Measurements from ENCODE around the gene STIMATE. TPM values are rescaled to one million over a fixed set of nuclear protein-coding genes. Genes with fewer than 3 reads are reported as not detected.

The STIMATE gene
- total and polyA plus RNA-seq, 8 donors, result 4.9 to 121 (median 14.0) TPM

- Histone ChIP-seq H3K4me3 (no peak overlapping the region), H3K4me1 (peaks cover 60 to 80% (median 74%) of the 10 kb centered on the region in 4 donors), H3K9me3 (no peaks in the 10 kb centered on the region), H3K27ac (peak overlapping the region in 4 of 5 donors; percentile 17 to 88 (median 78)), H3K36me3 (no peaks in the 10 kb centered on the region), H3K27me3 (no peaks in the 10 kb centered on the region)
- intact Hi-C loops (cut with DNase I; ENCODE audit: low total_unique reads), result no loop called here
- TF ChIP-seq POLR2A (IDR thresholded peaks at IDR 0.05) (no peak), CTCF (IDR thresholded peaks at IDR 0.05) (no peak), EP300 (IDR thresholded peaks at IDR 0.05) (no peak), POLR2AphosphoS5 (IDR thresholded peaks at IDR 0.05) (no peak)
- WGBS, 5 donors, result 63 to 72% (median 68%) methylated on average over 10 of the region's 10 CpGs
- DNase-seq, result no peak
Observed at GRCh38 chr3:52894756-52895155, 2.6 kb downstream of the STIMATE start.

- Histone ChIP-seq H3K36me3 (no peaks in the 10 kb centered on the region), H3K27me3 (no peaks in the 10 kb centered on the region), H3K27ac (peak overlapping the region; percentile 0 to 88 (median 71)), H3K4me1 (peaks cover 60 to 81% (median 74%) of the 10 kb centered on the region in 4 donors), H3K4me3 (no peak overlapping the region), H3K9me3 (no peaks in the 10 kb centered on the region)
- TF ChIP-seq EP300 (IDR thresholded peaks at IDR 0.05), result no peak
- no peak for TF ChIP-seq CTCF (IDR thresholded peaks at IDR 0.05)
- TF ChIP-seq POLR2A (IDR thresholded peaks at IDR 0.05), result no peak
- TF ChIP-seq POLR2AphosphoS5 (IDR thresholded peaks at IDR 0.05), result no peak
- 17 to 41% (median 30%) methylated on average over 4 of the region's 4 CpGs for WGBS, 5 donors
- intact Hi-C loops (cut with DNase I; ENCODE audit: low total_unique reads), result no loop called here
- DNase-seq, result peak; percentile 49 to 71
Observed at GRCh38 chr3:52893723-52894122, 3.6 kb downstream of the STIMATE start.

GRCh38 chr3:52892625-52893311 is 4.6 kb downstream of the STIMATE start:
- TF ChIP-seq EP300 (IDR thresholded peaks at IDR 0.05) (no peak), CTCF (IDR thresholded peaks at IDR 0.05) (peak in 1 of 7 experiments; percentile 9)
- H3K4me1 ChIP-seq, result peaks cover 57 to 76% (median 70%) of the 10 kb centered on the region in 4 donors
- WGBS, 5 donors, result 32 to 49% (median 39%) methylated on average over 8 of the region's 8 CpGs

GRCh38 chr3:52892290-52892624 is 5.1 kb downstream of the STIMATE start:
- H3K4me3 ChIP-seq, result peak overlapping the region in 3 of 4 donors; percentile 9 to 20 (median 18)
- intact Hi-C loops (cut with DNase I; ENCODE audit: low total_unique reads), result no loop called here
- TF ChIP-seq POLR2A (IDR thresholded peaks at IDR 0.05), result no peak
- TF ChIP-seq EP300 (IDR thresholded peaks at IDR 0.05), result no peak
- no peak for TF ChIP-seq POLR2AphosphoS5 (IDR thresholded peaks at IDR 0.05)
- TF ChIP-seq CTCF (IDR thresholded peaks at IDR 0.05), result no peak
- H3K27ac ChIP-seq, result peak overlapping the region; percentile 37 to 88 (median 71)
- H3K36me3 ChIP-seq, result no peaks in the 10 kb centered on the region
- no peaks in the 10 kb centered on the region for H3K9me3 ChIP-seq
- H3K27me3 ChIP-seq, result no peaks in the 10 kb centered on the region
- peaks cover 57 to 74% (median 67%) of the 10 kb centered on the region in 4 donors for H3K4me1 ChIP-seq
- no peak for DNase-seq
- WGBS, 5 donors, result 36 to 66% (median 45%) methylated on average over 5 of the region's 5 CpGs

More at GRCh38 chr3:52892625-52893311, 4.6 kb downstream of the STIMATE start:
- H3K4me3 ChIP-seq, result peak overlapping the region; percentile 9 to 22 (median 19)
- no peaks in the 10 kb centered on the region for H3K27me3 ChIP-seq
- peak overlapping the region; percentile 48 to 88 (median 71) for H3K27ac ChIP-seq
- H3K36me3 ChIP-seq, result no peaks in the 10 kb centered on the region
- DNase-seq, result peak in 1 of 2 donors; percentile 32
- no peaks in the 10 kb centered on the region for H3K9me3 ChIP-seq
- intact Hi-C loops (cut with DNase I; ENCODE audit: low total_unique reads), result no loop called here

Data from stomach (tissue), 9 donors.